Measurements from ENCODE around the gene CFAP206.

- no peak for TF ChIP-seq CTCF (IDR thresholded peaks at IDR 0.05; ENCODE audit: low read depth, low read length)
- no peak for TF ChIP-seq EZH2phosphoT487 (IDR thresholded peaks at IDR 0.05; ENCODE audit: low read depth)
These were observed 966 bp downstream of the CFAP206 start for GRCh38 chr6:87408721-87409155.
